IMR-90 (cell line): ENCODE measurements around the gene SLC36A1. TPM values are rescaled to one million over a fixed set of nuclear protein-coding genes. Genes with fewer than 3 reads are reported as not detected.

ENCODE experiments used
- ATAC-seq: fragments of 200-7000 bp; cut with Tn5 transposase; 2 replicates; pipeline ENCODE4 v1.9.1; 2020; ENCODE audit warnings: low read depth, mild to moderate bottlenecking, moderate library complexity
- BruUV-seq: library from RNA; stranded (reverse); fragments of 400-500 nt; replicated peaks from 2 replicates; lab custom pipeline; 2021; lab: Mats Ljungman, UMichigan
- CTCF ChIA-PET: fragments of 300-600 bp; formaldehyde crosslinking; extraction: SDS; loops from one replicate; lab custom pipeline; 2021; ENCODE audit warnings: antibody characterized with exemption; lab: Yijun Ruan, JAX
- POLR2A ChIA-PET: fragments of 300-600 bp; sonication (Branson Sonifier 250); formaldehyde crosslinking; loops from one replicate; lab custom pipeline; 2022; ENCODE audit warnings: antibody characterized with exemption; ENCODE audit not compliant: unreplicated experiment; lab: Charles Lee
- DNase-seq: peaks from one replicate; pipeline ENCODE4 v3.0.0; 2013
- H2AFZ ChIP-seq: replicated peaks from 2 replicates; pipeline ENCODE3; 2013; ENCODE audit warnings: low read length, mild to moderate bottlenecking; ENCODE audit not compliant: poor library complexity
- H2AK5ac ChIP-seq: 2 replicates; pipeline ENCODE4 v1.6.1; 2013; ENCODE audit warnings: low read depth, low read length, inconsistent platforms
- H2AK9ac ChIP-seq: replicated peaks from 2 replicates; pipeline ENCODE3; 2013; ENCODE audit warnings: mild to moderate bottlenecking, low read depth, low read length, moderate library complexity; ENCODE audit not compliant: poor library complexity
- H2BK120ac ChIP-seq: 2 replicates; pipeline ENCODE4 v1.6.1; 2013; ENCODE audit warnings: low read depth, low read length, inconsistent platforms
- H2BK15ac ChIP-seq: 3 replicates; pipeline ENCODE4 v1.6.1; 2013; ENCODE audit warnings: low read depth, low read length, inconsistent platforms
- H2BK20ac ChIP-seq: 2 replicates; pipeline ENCODE4 v1.6.1; 2013; ENCODE audit warnings: low read depth, mild to moderate bottlenecking, inconsistent platforms, low read length, moderate library complexity
- H2BK5ac ChIP-seq: 2 replicates; pipeline ENCODE4 v1.6.1; 2013; ENCODE audit warnings: mild to moderate bottlenecking, low read depth, low read length, inconsistent platforms; ENCODE audit not compliant: poor library complexity, severe bottlenecking
- H3K14ac ChIP-seq: replicated peaks from 2 replicates; pipeline ENCODE4 v1.6.1; 2013; ENCODE audit warnings: low read depth, low read length, inconsistent platforms
- H3K18ac ChIP-seq: 2 replicates; pipeline ENCODE4 v1.6.1; 2013; ENCODE audit warnings: low read depth, low read length, control low read depth
- H3K23ac ChIP-seq: 2 replicates; pipeline ENCODE4 v1.6.1; 2013; ENCODE audit warnings: low read depth, low read length, inconsistent platforms
- H3K27ac ChIP-seq: 2 replicates; pipeline ENCODE4 v1.5.1; 2013; ENCODE audit warnings: mild to moderate bottlenecking, control low read depth, low read length; ENCODE audit not compliant: insufficient read depth
- H3K27me3 ChIP-seq: 2 replicates; pipeline ENCODE4 v1.6.1; 2013; ENCODE audit warnings: low read length; ENCODE audit not compliant: control insufficient read depth, insufficient read depth
- H3K36me3 ChIP-seq: 2 replicates; pipeline ENCODE4 v1.6.1; 2013; ENCODE audit warnings: low read length, mixed read lengths; ENCODE audit not compliant: control insufficient read depth, insufficient read depth
- H3K4ac ChIP-seq: 2 replicates; pipeline ENCODE4 v1.6.1; 2013; ENCODE audit warnings: low read depth, low read length, inconsistent platforms
- H3K4me1 ChIP-seq: 2 replicates; pipeline ENCODE4 v1.6.1; 2013; ENCODE audit warnings: low read length, mixed read lengths; ENCODE audit not compliant: control insufficient read depth, insufficient read depth
- H3K4me2 ChIP-seq: 2 replicates; pipeline ENCODE4 v1.6.1; 2013; ENCODE audit warnings: low read depth, mild to moderate bottlenecking, control low read depth, low read length, moderate library complexity
- H3K4me3 ChIP-seq: 2 replicates; pipeline ENCODE4 v1.5.1; 2013; ENCODE audit warnings: low read depth, mild to moderate bottlenecking, control low read depth, low read length, moderate library complexity; ENCODE audit not compliant: insufficient read depth
- H3K56ac ChIP-seq: 2 replicates; pipeline ENCODE4 v1.6.1; 2013; ENCODE audit warnings: low read length, inconsistent platforms; ENCODE audit not compliant: insufficient read depth; ENCODE audit errors: extremely low read depth
- H3K79me1 ChIP-seq, 2 experiments: 2 replicates each; pipeline ENCODE4 v1.6.1; 2013; ENCODE audit warnings: low read length in 2 of 2, inconsistent platforms in 1 of 2, low read depth in 1 of 2
- H3K9ac ChIP-seq: 2 replicates; pipeline ENCODE4 v1.6.1; 2013; ENCODE audit warnings: low read depth, low read length, control low read depth
- H3K9me1 ChIP-seq: 2 replicates; pipeline ENCODE4 v1.6.1; 2013; ENCODE audit warnings: low read length, inconsistent platforms; ENCODE audit not compliant: insufficient read depth
- H3K9me3 ChIP-seq: 2 replicates; pipeline ENCODE4 v1.6.1; 2013; ENCODE audit warnings: low read length; ENCODE audit not compliant: control insufficient read depth, insufficient read depth
- H4K20me1 ChIP-seq: 2 replicates; pipeline ENCODE4 v1.6.1; 2013; ENCODE audit warnings: low read length, inconsistent platforms; ENCODE audit not compliant: insufficient read depth
- H4K5ac ChIP-seq: 2 replicates; pipeline ENCODE4 v1.6.1; 2013; ENCODE audit warnings: mild to moderate bottlenecking, low read depth, low read length, control low read depth
- H4K8ac ChIP-seq, 2 experiments: 2 replicates each; pipeline ENCODE4 v1.6.1; 2013; ENCODE audit warnings: low read depth in 2 of 2, low read length in 2 of 2, control low read depth in 1 of 2, inconsistent platforms in 1 of 2
- H4K91ac ChIP-seq: 2 replicates; pipeline ENCODE4 v1.6.1; 2013; ENCODE audit warnings: low read depth, low read length, inconsistent platforms; ENCODE audit not compliant: insufficient read depth
- FOS ChIP-seq: fragments of 150-350 bp; IDR thresholded peaks from 2 replicates; pipeline ENCODE4 v1.6.1; 2016; ENCODE audit warnings: low read depth, low read length
- WGBS, 2 experiments: methylation state at CpG; one replicate each; pipeline versions ENCODE4 v1.1.5 to v1.1.7; 2013; ENCODE audit warnings: missing lambda C conversion rate in 2 of 2; ENCODE audit not compliant: insufficient read length in 1 of 2; ENCODE audit errors: extremely low coverage in 2 of 2; 5-methylcytosine and 5-hydroxymethylcytosine counted together
- dilution Hi-C: fragments of 300-500 bp; cut with HindIII; formaldehyde crosslinking; loops from one replicate; pipeline ENCODE4 v1.14.3; 2018; ENCODE audit warnings: low sequenced_read_pairs; ENCODE audit not compliant: unreplicated experiment
- in situ Hi-C: fragments of 300-500 bp; cut with MboI; formaldehyde crosslinking; loops from 3 replicates; pipeline ENCODE4 v1.14.3; 2019; ENCODE audit warnings: low sequenced_read_pairs, inconsistent platforms, mixed read lengths
- intact Hi-C: fragments of 100-400 bp; cut with micrococcal nuclease; formaldehyde crosslinking; loops from 2 replicates; pipeline ENCODE4 v1.10.0; 2022
- polyA plus RNA-seq, 3 experiments: library from polyadenylated mRNA; depleted of rRNA; stranded (reverse); fragments of >200 nt; gene quantifications; 2 replicates each; pipeline ENCODE4 v1.2.3, GENCODE V29; 2012; ENCODE audit warnings: low replicate concordance in 1 of 3
- total RNA-seq: library from RNA; depleted of rRNA; stranded (reverse); fragments of >200 nt; gene quantifications from 2 replicates; pipeline ENCODE4 v1.2.3, GENCODE V29; 2012
- TF ChIP-seq, protein P1 (sequence below): fragments of 150-350 bp; IDR thresholded peaks from 2 replicates; pipeline ENCODE4 v1.6.1; 2016; ENCODE audit warnings: low read depth, mild to moderate bottlenecking, low read length, moderate library complexity, borderline replicate concordance

The SLC36A1 gene
- total and polyA plus RNA-seq, 2 of the 4 experiments (the other 2 are of a cell fraction), result 5.7 to 8.7 TPM

DNA sequence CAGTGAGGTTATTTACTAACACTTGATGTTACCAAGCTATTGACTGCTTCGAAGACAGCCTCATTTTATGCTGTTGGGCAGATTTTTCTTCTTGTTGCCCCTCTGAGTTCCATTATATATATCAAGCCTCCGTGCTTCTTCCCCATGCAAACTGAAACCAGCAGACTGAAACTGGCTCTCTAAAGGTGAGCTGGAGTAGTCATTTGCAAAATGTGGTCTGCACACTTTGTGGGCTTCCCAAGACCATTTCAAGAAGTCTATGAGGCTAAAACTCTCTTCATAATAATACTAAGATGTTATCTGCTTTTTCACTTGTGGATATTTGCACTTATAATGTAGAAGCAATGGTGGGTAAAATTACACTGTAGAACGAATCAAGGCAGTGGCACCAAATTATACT lies 13.9 kb downstream of the SLC36A1 start:
- H3K18ac ChIP-seq, result no peak overlapping the region
- dilution Hi-C loops (no loop called here), in situ Hi-C loops (no loop called here), intact Hi-C loops (no loop called here)
- H3K4me2 ChIP-seq, result no peak overlapping the region
- H2BK20ac ChIP-seq, result no peak overlapping the region
- no peak overlapping the region for H2BK15ac ChIP-seq
- no peak overlapping the region for H3K56ac ChIP-seq
- H3K14ac ChIP-seq, result no peak overlapping the region
- TF ChIP-seq, protein P1, sequence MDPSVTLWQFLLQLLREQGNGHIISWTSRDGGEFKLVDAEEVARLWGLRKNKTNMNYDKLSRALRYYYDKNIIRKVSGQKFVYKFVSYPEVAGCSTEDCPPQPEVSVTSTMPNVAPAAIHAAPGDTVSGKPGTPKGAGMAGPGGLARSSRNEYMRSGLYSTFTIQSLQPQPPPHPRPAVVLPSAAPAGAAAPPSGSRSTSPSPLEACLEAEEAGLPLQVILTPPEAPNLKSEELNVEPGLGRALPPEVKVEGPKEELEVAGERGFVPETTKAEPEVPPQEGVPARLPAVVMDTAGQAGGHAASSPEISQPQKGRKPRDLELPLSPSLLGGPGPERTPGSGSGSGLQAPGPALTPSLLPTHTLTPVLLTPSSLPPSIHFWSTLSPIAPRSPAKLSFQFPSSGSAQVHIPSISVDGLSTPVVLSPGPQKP, result no peak
- no peak for TF ChIP-seq FOS
- H3K4me1 ChIP-seq, result peaks cover 6% of the 10 kb centered on the region
- no peak overlapping the region for H3K27ac ChIP-seq
- H2AFZ ChIP-seq, result no peak overlapping the region
- H4K20me1 ChIP-seq, result no peaks in the 10 kb centered on the region
- peaks cover 2% of the 10 kb centered on the region; the same call in 1 of the 2 replicates for H3K9me1 ChIP-seq
- no peak overlapping the region for H2AK9ac ChIP-seq
- no peak for ATAC-seq
- H3K4ac ChIP-seq, result no peak overlapping the region
- H3K9ac ChIP-seq, result no peak overlapping the region
- no peak overlapping the region for H4K91ac ChIP-seq
- H2BK5ac ChIP-seq, result no peak overlapping the region
- H4K5ac ChIP-seq, result no peak overlapping the region
- H2AK5ac ChIP-seq, result no peak overlapping the region
- no peak overlapping the region for H3K4me3 ChIP-seq
- no peak overlapping the region for H2BK120ac ChIP-seq
- no TSS peak for BruUV-seq
- H3K9me3 ChIP-seq, result no peaks in the 10 kb centered on the region
- ChIA-PET CTCF (no interaction called here), POLR2A (no interaction called here)
- no peak for DNase-seq
- no CpG with 5 or more reads among the region's 3 CpGs for WGBS, 2 experiments
- no peak overlapping the region for H3K23ac ChIP-seq
- H4K8ac ChIP-seq, result no peak overlapping the region
- no peaks in the 10 kb centered on the region for H3K27me3 ChIP-seq
- H3K79me1 ChIP-seq, result peaks cover 13 to 14% of the 10 kb centered on the region in 2 experiments; a peak in 3 of 4 replicates
- H3K36me3 ChIP-seq, result peaks cover 11% of the 10 kb centered on the region
